ENCODE measurements around the gene SRP14.

DNA sequence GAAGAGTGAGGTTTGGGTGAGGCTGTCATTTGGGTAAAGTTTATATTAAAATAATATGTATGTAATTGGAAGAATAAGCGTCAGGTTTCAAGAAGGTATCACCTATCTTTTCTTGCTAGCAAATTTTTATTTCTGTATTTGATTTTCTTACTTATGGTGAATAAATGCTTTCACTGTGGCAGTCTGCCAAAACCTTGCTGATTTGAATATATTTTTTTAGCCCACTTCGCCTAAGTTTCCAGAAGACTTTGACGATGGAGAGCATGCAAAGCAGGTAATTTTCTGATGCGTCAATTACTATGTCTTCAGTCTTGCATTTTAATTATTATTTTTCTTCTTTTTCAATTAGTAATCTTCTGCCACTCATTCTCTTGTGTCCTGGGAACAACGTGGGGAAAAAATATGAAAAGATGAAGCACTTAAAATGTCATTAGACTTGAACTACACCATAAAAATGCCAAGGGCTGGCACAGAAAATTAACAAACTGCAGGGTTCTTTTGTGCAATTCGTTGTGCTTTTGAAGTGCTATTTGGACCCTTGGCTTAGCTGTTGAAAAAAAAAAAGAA lies 40.4 kb downstream of the SRP14 start:
- TF ChIP-seq, protein P1, sequence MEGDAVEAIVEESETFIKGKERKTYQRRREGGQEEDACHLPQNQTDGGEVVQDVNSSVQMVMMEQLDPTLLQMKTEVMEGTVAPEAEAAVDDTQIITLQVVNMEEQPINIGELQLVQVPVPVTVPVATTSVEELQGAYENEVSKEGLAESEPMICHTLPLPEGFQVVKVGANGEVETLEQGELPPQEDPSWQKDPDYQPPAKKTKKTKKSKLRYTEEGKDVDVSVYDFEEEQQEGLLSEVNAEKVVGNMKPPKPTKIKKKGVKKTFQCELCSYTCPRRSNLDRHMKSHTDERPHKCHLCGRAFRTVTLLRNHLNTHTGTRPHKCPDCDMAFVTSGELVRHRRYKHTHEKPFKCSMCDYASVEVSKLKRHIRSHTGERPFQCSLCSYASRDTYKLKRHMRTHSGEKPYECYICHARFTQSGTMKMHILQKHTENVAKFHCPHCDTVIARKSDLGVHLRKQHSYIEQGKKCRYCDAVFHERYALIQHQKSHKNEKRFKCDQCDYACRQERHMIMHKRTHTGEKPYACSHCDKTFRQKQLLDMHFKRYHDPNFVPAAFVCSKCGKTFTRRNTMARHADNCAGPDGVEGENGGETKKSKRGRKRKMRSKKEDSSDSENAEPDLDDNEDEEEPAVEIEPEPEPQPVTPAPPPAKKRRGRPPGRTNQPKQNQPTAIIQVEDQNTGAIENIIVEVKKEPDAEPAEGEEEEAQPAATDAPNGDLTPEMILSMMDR (conservative IDR thresholded peaks at IDR 0.05) = no peak
- no peak for TF ChIP-seq ZFX (IDR thresholded peaks at IDR 0.05)
